Naive B cell (primary cell): Measurements from ENCODE around the gene CIC. TPM values are rescaled to one million over a fixed set of nuclear protein-coding genes. Genes with fewer than 3 reads are reported as not detected.

Source experiments
- ATAC-seq, 2 donors: fragments of 150-1000 bp; cut with Tn5 transposase; 2 replicates each; pipeline ENCODE4 v1.10.0; 2021; ENCODE audit warnings: low read depth in 2 of 2, mild to moderate bottlenecking in 2 of 2, moderate library complexity in 2 of 2
- DNase-seq: peaks from one replicate; pipeline ENCODE4 v3.0.0; 2022
- H3K27ac Mint-ChIP-seq, 6 donors: one replicate each; pipeline ENCODE4 v1.8.0; 2020 to 2022; ENCODE audit warnings: mild to moderate bottlenecking in 6 of 6, mixed read lengths in 6 of 6, moderate library complexity in 5 of 6, inconsistent platforms in 2 of 6
- H3K27me3 Mint-ChIP-seq, 3 donors: one replicate each; pipeline ENCODE4 v1.8.0; 2021 to 2022; ENCODE audit warnings: mixed read lengths in 3 of 3, mild to moderate bottlenecking in 1 of 3
- H3K36me3 Mint-ChIP-seq, 2 donors: one replicate each; pipeline ENCODE4 v1.8.0; 2020 to 2022; ENCODE audit warnings: mixed read lengths in 2 of 2, inconsistent platforms in 1 of 2, mild to moderate bottlenecking in 1 of 2
- H3K4me1 Mint-ChIP-seq, 3 donors: one replicate each; pipeline ENCODE4 v1.8.0; 2020 to 2022; ENCODE audit warnings: mixed read lengths in 3 of 3, inconsistent platforms in 1 of 3, mild to moderate bottlenecking in 1 of 3, moderate library complexity in 1 of 3
- H3K4me3 Mint-ChIP-seq, 8 donors: one replicate each; pipeline ENCODE4 v1.8.0; 2020 to 2022; ENCODE audit warnings: mild to moderate bottlenecking in 8 of 8, mixed read lengths in 8 of 8, moderate library complexity in 8 of 8, inconsistent platforms in 2 of 8
- H3K9me3 Mint-ChIP-seq, 7 donors: one replicate each; pipeline ENCODE4 v1.8.0; 2020 to 2022; ENCODE audit warnings: mixed read lengths in 7 of 7, mild to moderate bottlenecking in 5 of 7, inconsistent platforms in 2 of 7, moderate library complexity in 1 of 7
- polyA plus RNA-seq, 6 donors: library from polyadenylated mRNA; unstranded; fragments of 300-500 nt; fragmentation: Illumina TruSeq; gene quantifications; one replicate each; pipeline ENCODE4 v1.2.3, GENCODE V29; 2021; ENCODE audit warnings: low read depth in 6 of 6

CIC gene
- polyA plus RNA-seq, 6 donors from 2014 or later, result 0.05 to 5.3 (median 2.1) TPM

- no peak for DNase-seq
Observed at GRCh38 chr19:42294471-42295137, 25.6 kb downstream of the CIC start.

GRCh38 chr19:42295342-42295741 is 26.3 kb downstream of the CIC start:
- peaks cover 0 to 23% of the 10 kb centered on the region in 2 donors for H3K36me3 Mint-ChIP-seq
- peaks cover 12 to 19% (median 15%) of the 10 kb centered on the region in 3 donors for H3K4me1 Mint-ChIP-seq
- H3K27me3 Mint-ChIP-seq, result no peaks in the 10 kb centered on the region
- H3K9me3 Mint-ChIP-seq, result no peaks in the 10 kb centered on the region
- H3K27ac Mint-ChIP-seq, result no peak overlapping the region
- no peak for ATAC-seq
- no peak overlapping the region for H3K4me3 Mint-ChIP-seq
- no peak for DNase-seq

More at GRCh38 chr19:42294471-42295137, 25.6 kb downstream of the CIC start:
- H3K27ac Mint-ChIP-seq, result no peak overlapping the region
- no peak for ATAC-seq
- H3K9me3 Mint-ChIP-seq, result no peaks in the 10 kb centered on the region
- peaks cover 12 to 19% (median 15%) of the 10 kb centered on the region in 3 donors for H3K4me1 Mint-ChIP-seq
- no peaks in the 10 kb centered on the region for H3K27me3 Mint-ChIP-seq
- peaks cover 0 to 23% of the 10 kb centered on the region in 2 donors for H3K36me3 Mint-ChIP-seq
- H3K4me3 Mint-ChIP-seq, result no peak overlapping the region

GRCh38 chr19:42295831-42296525 is 26.9 kb downstream of the CIC start:
- peak; percentile 90 to 91 for ATAC-seq
- Mint-ChIP-seq H3K4me3 (no peak overlapping the region), H3K4me1 (peaks cover 13 to 19% (median 15%) of the 10 kb centered on the region in 3 donors), H3K27ac (peak overlapping the region in 4 of 6 donors; percentile 10 to 74 (median 54)), H3K9me3 (no peaks in the 10 kb centered on the region), H3K27me3 (no peaks in the 10 kb centered on the region), H3K36me3 (peaks cover 0 to 23% of the 10 kb centered on the region in 2 donors)
- DNase-seq, result peak; percentile 87

DNA sequence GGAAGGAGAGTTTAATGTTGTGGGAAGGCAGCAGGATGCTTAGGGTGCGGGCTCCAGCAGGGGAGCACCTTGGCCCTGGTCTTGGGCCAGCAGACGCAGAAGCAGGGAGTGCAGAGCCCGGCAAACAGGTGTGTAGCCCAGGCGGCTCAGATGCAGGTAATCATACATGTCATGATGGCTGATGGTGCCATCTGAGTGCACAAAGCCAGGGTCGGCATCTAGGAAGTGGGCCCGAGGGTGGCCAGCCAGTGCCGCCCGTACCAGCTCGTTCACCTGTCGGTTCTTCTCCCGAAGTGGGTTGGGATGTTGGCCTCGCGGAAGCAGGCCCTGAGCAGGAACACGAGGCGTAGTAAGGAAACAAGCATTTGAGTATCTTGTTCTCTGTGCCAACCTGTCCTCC is 28.0 kb downstream of the CIC start:
- no peaks in the 10 kb centered on the region for H3K9me3 Mint-ChIP-seq
- no peaks in the 10 kb centered on the region for H3K27me3 Mint-ChIP-seq
- peaks cover 15 to 23% (median 20%) of the 10 kb centered on the region in 3 donors for H3K4me1 Mint-ChIP-seq
- H3K27ac Mint-ChIP-seq, result peak overlapping the region in 1 of 6 donors; percentile 58
- H3K4me3 Mint-ChIP-seq, result peak overlapping the region in 1 of 8 donors; percentile 57
- no peak for DNase-seq
- H3K36me3 Mint-ChIP-seq, result peaks cover 0 to 15% of the 10 kb centered on the region in 2 donors
- ATAC-seq, result no peak

GRCh38 chr19:42301646-42302203 is 32.7 kb downstream of the CIC start, which contains the start of gene PRR19:
TSS of gene PRR19 (plus strand) at chr19:42302132. CDS start at chr19:42309585, 7,453 bp downstream.
- peak within 1 kb of the TSS in 5 of 6 donors; percentile 48 to 72 (median 55) for H3K27ac Mint-ChIP-seq
- peaks cover 25 to 28% (median 25%) of the 10 kb centered on the region in 3 donors for H3K4me1 Mint-ChIP-seq
- H3K4me3 Mint-ChIP-seq, result peak within 1 kb of the TSS; percentile 81 to 92 (median 88)
- no peaks in the 10 kb centered on the region for H3K36me3 Mint-ChIP-seq
- ATAC-seq, result peak in 1 of 2 donors; percentile 7
- DNase-seq, result no peak
- H3K9me3 Mint-ChIP-seq, result no peaks in the 10 kb centered on the region
- H3K27me3 Mint-ChIP-seq, result no peaks in the 10 kb centered on the region

DNA sequence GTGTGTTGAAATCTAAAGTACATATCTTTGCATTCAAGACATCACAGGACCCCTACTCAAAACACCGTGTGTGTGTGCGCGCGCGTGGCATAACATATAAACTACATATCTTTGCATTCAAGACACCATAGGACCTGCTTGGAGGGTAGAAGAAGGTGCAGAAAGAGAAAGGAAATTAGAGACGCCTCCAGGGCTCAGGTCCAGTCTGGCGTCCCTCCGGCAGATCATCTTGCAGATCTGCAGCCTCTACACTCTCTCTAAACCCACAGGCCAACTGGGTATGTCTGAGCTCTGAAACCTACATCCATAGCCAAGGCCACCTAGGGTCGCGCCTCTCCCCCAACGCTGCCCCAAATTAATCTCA is 34.0 kb downstream of the CIC start:
- ATAC-seq, result no peak
- Mint-ChIP-seq H3K27ac (peak overlapping the region in 5 of 6 donors; percentile 48 to 75 (median 70)), H3K9me3 (no peaks in the 10 kb centered on the region), H3K4me1 (peaks cover 27 to 28% (median 28%) of the 10 kb centered on the region in 3 donors), H3K27me3 (no peaks in the 10 kb centered on the region), H3K4me3 (peak overlapping the region; percentile 81 to 92 (median 88)), H3K36me3 (no peaks in the 10 kb centered on the region)
- no peak for DNase-seq

- H3K36me3 Mint-ChIP-seq, result no peaks in the 10 kb centered on the region
- peaks cover 27 to 30% (median 28%) of the 10 kb centered on the region in 3 donors for H3K4me1 Mint-ChIP-seq
- peak overlapping the region in 1 of 6 donors; percentile 52 for H3K27ac Mint-ChIP-seq
- H3K9me3 Mint-ChIP-seq, result no peaks in the 10 kb centered on the region
- DNase-seq (no peak), ATAC-seq (no peak)
- H3K27me3 Mint-ChIP-seq, result no peaks in the 10 kb centered on the region
- H3K4me3 Mint-ChIP-seq, result peak overlapping the region in 2 of 8 donors; percentile 86 to 88
Observed at GRCh38 chr19:42303876-42304275, 34.8 kb downstream of the CIC start.

- peaks cover 20 to 25% (median 21%) of the 10 kb centered on the region in 3 donors for H3K4me1 Mint-ChIP-seq
- no peak for DNase-seq
- no peak overlapping the region for H3K4me3 Mint-ChIP-seq
- no peak for ATAC-seq
- no peak overlapping the region for H3K27ac Mint-ChIP-seq
- no peaks in the 10 kb centered on the region for H3K36me3 Mint-ChIP-seq
- no peaks in the 10 kb centered on the region for H3K9me3 Mint-ChIP-seq
- peaks cover 0 to 17% (median 10%) of the 10 kb centered on the region in 3 donors for H3K27me3 Mint-ChIP-seq
Observed at GRCh38 chr19:42306646-42307045, 37.6 kb downstream of the CIC start.

GRCh38 chr19:42309686-42310085 is 40.6 kb downstream of the CIC start:
- ATAC-seq (no peak), DNase-seq (no peak)
- Mint-ChIP-seq H3K27ac (no peak overlapping the region), H3K9me3 (no peaks in the 10 kb centered on the region), H3K36me3 (no peaks in the 10 kb centered on the region), H3K27me3 (peaks cover 17 to 47% (median 40%) of the 10 kb centered on the region in 3 donors), H3K4me1 (peaks cover 14 to 22% (median 20%) of the 10 kb centered on the region in 3 donors), H3K4me3 (no peak overlapping the region)

GRCh38 chr19:42311657-42312056 is 42.6 kb downstream of the CIC start:
- no peak overlapping the region for H3K4me3 Mint-ChIP-seq
- no peaks in the 10 kb centered on the region for H3K36me3 Mint-ChIP-seq
- peaks cover 15 to 22% (median 22%) of the 10 kb centered on the region in 3 donors for H3K4me1 Mint-ChIP-seq
- ATAC-seq (no peak), DNase-seq (no peak)
- H3K9me3 Mint-ChIP-seq, result peaks cover 0 to 2% (median 0%) of the 10 kb centered on the region in 7 donors
- no peak overlapping the region for H3K27ac Mint-ChIP-seq
- peaks cover 21 to 55% (median 50%) of the 10 kb centered on the region in 3 donors for H3K27me3 Mint-ChIP-seq

DNA sequence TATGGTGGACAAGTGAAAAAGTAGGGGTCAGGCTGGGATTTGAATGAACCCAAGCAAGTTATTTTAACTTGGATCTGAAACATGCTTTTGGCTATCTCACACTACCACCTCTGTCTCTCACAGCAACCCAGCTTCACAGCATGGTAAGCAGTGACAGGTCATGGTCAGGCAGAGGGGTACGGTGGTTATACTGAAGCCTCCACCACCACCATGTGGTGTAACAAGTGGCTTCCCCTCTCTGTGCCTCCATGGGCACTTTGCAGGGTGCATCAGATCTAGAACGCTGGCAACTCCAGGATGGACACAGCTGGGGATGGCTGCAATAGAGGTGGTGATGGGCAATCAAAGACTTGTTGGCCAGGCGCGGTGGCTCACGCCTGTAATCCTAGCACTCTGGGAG is 43.3 kb downstream of the CIC start:
- H3K27ac Mint-ChIP-seq, result no peak overlapping the region
- ATAC-seq (no peak), DNase-seq (no peak)
- peaks cover 21 to 28% (median 23%) of the 10 kb centered on the region in 3 donors for H3K4me1 Mint-ChIP-seq
- H3K4me3 Mint-ChIP-seq, result peak overlapping the region in 4 of 8 donors; percentile 63 to 76 (median 69)
- peaks cover 0 to 2% (median 0%) of the 10 kb centered on the region in 7 donors for H3K9me3 Mint-ChIP-seq
- H3K36me3 Mint-ChIP-seq, result no peaks in the 10 kb centered on the region
- H3K27me3 Mint-ChIP-seq, result peaks cover 28 to 62% (median 57%) of the 10 kb centered on the region in 3 donors

- H3K4me3 Mint-ChIP-seq, result peak within 1 kb of the TSS; percentile 18 to 84 (median 66)
- DNase-seq, result no peak
- H3K27me3 Mint-ChIP-seq, result peaks cover 29 to 62% (median 58%) of the 10 kb centered on the region in 3 donors
- H3K36me3 Mint-ChIP-seq, result no peaks in the 10 kb centered on the region
- peaks cover 21 to 24% (median 23%) of the 10 kb centered on the region in 3 donors for H3K4me1 Mint-ChIP-seq
- H3K9me3 Mint-ChIP-seq, result peaks cover 0 to 2% (median 0%) of the 10 kb centered on the region in 7 donors
- H3K27ac Mint-ChIP-seq, result peak within 1 kb of the TSS in 2 of 6 donors; percentile 20 to 58
- ATAC-seq, result peak; percentile 76
Observed at GRCh38 chr19:42313096-42313839, 44.2 kb downstream of the CIC start, which contains the start of gene TMEM145. TSS of gene TMEM145 (plus strand) at chr19:42313309. CDS start at chr19:42313377, 68 bp downstream.
